CD14-positive monocyte (primary cell): ENCODE measurements around the gene HARBI1. TPM values are rescaled to one million over a fixed set of nuclear protein-coding genes. Genes with fewer than 3 reads are reported as not detected.

ENCODE experiments used
- DNase-seq, 3 donors: peaks; one replicate each; pipeline ENCODE4 v3.0.0-alpha.2; 2011 to 2022
- H2AFZ ChIP-seq: 2 replicates; pipeline ENCODE4 v1.6.0; 2012; ENCODE audit warnings: mild to moderate bottlenecking, low read depth, low read length, inconsistent platforms; ENCODE audit not compliant: insufficient read depth, poor library complexity, severe bottlenecking
- H3K27ac ChIP-seq, 2 donors: 1 replicate in 1 of 2; 2 replicates in 1 of 2; pipeline ENCODE4 v1.5.1; 2012 to 2013; ENCODE audit warnings: low read length in 2 of 2, control low read depth in 1 of 2, inconsistent platforms in 1 of 2, low read depth in 1 of 2, mild to moderate bottlenecking in 1 of 2
- H3K27me3 ChIP-seq, 2 donors: one replicate each; pipeline versions ENCODE4 v1.6.0 to v1.6.1; 2011 to 2013; ENCODE audit warnings: low read length in 2 of 2; ENCODE audit not compliant: control insufficient read depth in 2 of 2, insufficient read depth in 2 of 2
- H3K36me3 ChIP-seq, 2 donors: replicated peaks in 1 of 2; 1 replicate in 1 of 2; 2 replicates in 1 of 2; pipeline versions ENCODE4 v1.5.1 to v1.6.1; 2012 to 2013; ENCODE audit warnings: low read length in 2 of 2, control low read depth in 1 of 2, inconsistent platforms in 1 of 2, mild to moderate bottlenecking in 1 of 2; ENCODE audit not compliant: insufficient read depth in 2 of 2, control insufficient read depth in 1 of 2
- H3K4me1 ChIP-seq, 2 donors: 1 replicate in 1 of 2; 2 replicates in 1 of 2; pipeline versions ENCODE4 v1.5.1 to v1.6.1; 2012 to 2013; ENCODE audit warnings: low read length in 2 of 2, control low read depth in 1 of 2, inconsistent platforms in 1 of 2, mild to moderate bottlenecking in 1 of 2, moderate library complexity in 1 of 2; ENCODE audit not compliant: insufficient read depth in 2 of 2, control insufficient read depth in 1 of 2
- H3K4me2 ChIP-seq: replicated peaks from 2 replicates; pipeline ENCODE3; 2012; ENCODE audit warnings: low read length, moderate library complexity, mild to moderate bottlenecking; ENCODE audit not compliant: poor library complexity, severe bottlenecking; ENCODE audit errors: extremely low read depth
- H3K4me3 ChIP-seq, 3 experiments: fragments of 200-600 bp in 1 of 3; sonication (generic) in 1 of 3; replicated peaks in 1 of 3; 1 replicate in 2 of 3; 2 replicates in 1 of 3; pipeline ENCODE4 v1.5.1; 2011 to 2013; ENCODE audit warnings: low read length in 3 of 3, mild to moderate bottlenecking in 3 of 3, control low read depth in 2 of 3, low read depth in 2 of 3, inconsistent platforms in 1 of 3, moderate library complexity in 1 of 3
- H3K79me2 ChIP-seq: 2 replicates; pipeline ENCODE4 v1.6.0; 2012; ENCODE audit warnings: mild to moderate bottlenecking, control low read depth, inconsistent platforms, low read length, moderate library complexity; ENCODE audit not compliant: insufficient read depth
- H3K9ac ChIP-seq: 2 replicates; pipeline ENCODE4 v1.6.0; 2017; ENCODE audit warnings: low read length, mild to moderate bottlenecking; ENCODE audit not compliant: insufficient read depth, poor library complexity, severe bottlenecking
- H3K9me3 ChIP-seq, 2 donors: replicated peaks in 1 of 2; 1 replicate in 1 of 2; 2 replicates in 1 of 2; pipeline versions ENCODE4 v1.5.1 to v1.6.1; 2012 to 2013; ENCODE audit warnings: low read length in 2 of 2, control low read depth in 1 of 2; ENCODE audit not compliant: control insufficient read depth in 1 of 2, insufficient read depth in 1 of 2
- H4K20me1 ChIP-seq: 2 replicates; pipeline ENCODE4 v1.6.0; 2012; ENCODE audit warnings: mild to moderate bottlenecking, low read length, control low read depth, moderate library complexity; ENCODE audit not compliant: insufficient read depth
- H3K27ac Mint-ChIP-seq, 7 donors: one replicate each; pipeline ENCODE4 v1.8.0; 2020; ENCODE audit warnings: mild to moderate bottlenecking in 7 of 7, mixed read lengths in 7 of 7, moderate library complexity in 6 of 7, inconsistent platforms in 2 of 7
- H3K27me3 Mint-ChIP-seq, 3 donors: one replicate each; pipeline ENCODE4 v1.8.0; 2021 to 2022; ENCODE audit warnings: low read depth in 3 of 3, mild to moderate bottlenecking in 3 of 3, mixed read lengths in 3 of 3, moderate library complexity in 3 of 3, inconsistent platforms in 1 of 3
- H3K36me3 Mint-ChIP-seq, 2 donors: one replicate each; pipeline ENCODE4 v1.8.0; 2020; ENCODE audit warnings: mixed read lengths in 2 of 2, inconsistent platforms in 1 of 2, mild to moderate bottlenecking in 1 of 2
- H3K4me1 Mint-ChIP-seq: one replicate; pipeline ENCODE4 v1.8.0; 2020; ENCODE audit warnings: mild to moderate bottlenecking, mixed read lengths
- H3K4me3 Mint-ChIP-seq, 2 donors: one replicate each; pipeline ENCODE4 v1.8.0; 2020; ENCODE audit warnings: mild to moderate bottlenecking in 2 of 2, mixed read lengths in 2 of 2, moderate library complexity in 1 of 2
- H3K9me3 Mint-ChIP-seq, 7 donors: one replicate each; pipeline ENCODE4 v1.8.0; 2020 to 2022; ENCODE audit warnings: mixed read lengths in 7 of 7, mild to moderate bottlenecking in 6 of 7, moderate library complexity in 6 of 7, inconsistent platforms in 2 of 7
- CTCF ChIP-seq: fragments of 200-600 bp; IDR thresholded peaks from one replicate; pipeline ENCODE4 v1.8.0; 2022; ENCODE audit warnings: antibody characterized with exemption, mild to moderate bottlenecking
- WGBS: methylation state at CpG from one replicate; pipeline ENCODE4 v1.1.5; 2013; ENCODE audit warnings: missing lambda C conversion rate; ENCODE audit not compliant: insufficient coverage; 5-methylcytosine and 5-hydroxymethylcytosine counted together
- intact Hi-C, 2 donors: fragments of 100-400 bp; cut with micrococcal nuclease; formaldehyde crosslinking; loops; one replicate each; pipeline versions ENCODE4 v1.15.0 to v1.15.1; 2023
- polyA plus RNA-seq, 3 donors: library from polyadenylated mRNA; depleted of rRNA in 1 of 3; unstranded in 2 of 3; stranded (reverse) in 1 of 3; fragments of 300-500 nt in 2 of 3; fragments of >200 nt in 1 of 3; fragmentation: Illumina TruSeq in 2 of 3; gene quantifications; 1 replicate in 2 of 3; 2 replicates in 1 of 3; pipeline ENCODE4 v1.2.3, GENCODE V29; 2012 to 2021

The HARBI1 gene
- polyA plus RNA-seq, 3 donors, result 2.1 to 4.4 (median 2.1) TPM

- Histone ChIP-seq H3K27me3 (no peaks in the 10 kb centered on the region), H3K4me3 (no peak overlapping the region), H3K9me3 (no peaks in the 10 kb centered on the region), H2AFZ (no peak overlapping the region), H4K20me1 (peaks cover 31% of the 10 kb centered on the region), H3K79me2 (peaks cover 75% of the 10 kb centered on the region), H3K4me1 (peaks cover 17 to 25% of the 10 kb centered on the region in 2 donors), H3K36me3 (peaks cover 24 to 32% of the 10 kb centered on the region in 2 donors), H3K27ac (peak overlapping the region in 1 of 2 donors; percentile 41), H3K4me2 (peak overlapping the region; percentile 87), H3K9ac (no peak overlapping the region)
- DNase-seq, result no peak
- H3K4me3 Mint-ChIP-seq, result no peak overlapping the region
- peaks cover 20 to 38% of the 10 kb centered on the region in 2 donors for H3K36me3 Mint-ChIP-seq
- no peak for TF ChIP-seq CTCF
- 89% methylated on average over 5 of the region's 6 CpGs for WGBS
- H3K27ac Mint-ChIP-seq, result peak overlapping the region in 4 of 7 donors; percentile 18 to 81 (median 34)
- H3K9me3 Mint-ChIP-seq, result no peaks in the 10 kb centered on the region
- H3K4me1 Mint-ChIP-seq, result peaks cover 26% of the 10 kb centered on the region
- intact Hi-C loops, result loop anchor here (5.0 to 10.0 kb wide), 4 partner anchors 83 to 704 kb away; partner anchors contain the start of genes ARFGAP2 (in 1 of the 2), ARHGAP1 (in 1 of the 2), MDK (in 1 of the 2) and PEX16 (in 1 of the 2)
- H3K27me3 Mint-ChIP-seq, result no peaks in the 10 kb centered on the region
These were observed 1.8 kb upstream of the HARBI1 start for GRCh38 chr11:46618837-46619236.

- Histone ChIP-seq H3K9ac (peak overlapping the region; percentile 99), H3K4me1 (peaks cover 17 to 25% of the 10 kb centered on the region in 2 donors), H3K4me2 (peak overlapping the region; percentile 87), H2AFZ (peak overlapping the region; percentile 90), H3K79me2 (peaks cover 70% of the 10 kb centered on the region), H3K27ac (peak overlapping the region; percentile 92 to 99), H3K4me3 (peak overlapping the region; percentile 75 to 96 (median 95)), H4K20me1 (peaks cover 23% of the 10 kb centered on the region), H3K36me3 (peaks cover 23 to 24% of the 10 kb centered on the region in 2 donors), H3K9me3 (no peaks in the 10 kb centered on the region), H3K27me3 (no peaks in the 10 kb centered on the region)
- no peak for DNase-seq
- Mint-ChIP-seq H3K36me3 (peaks cover 19 to 31% of the 10 kb centered on the region in 2 donors), H3K27me3 (no peaks in the 10 kb centered on the region), H3K9me3 (no peaks in the 10 kb centered on the region), H3K27ac (peak overlapping the region; percentile 98 to 100 (median 99)), H3K4me3 (peak overlapping the region; percentile 93 to 99), H3K4me1 (peaks cover 26% of the 10 kb centered on the region)
- WGBS, result 13% methylated on average over 1 of the region's 9 CpGs
- peak; percentile 21 for TF ChIP-seq CTCF
- intact Hi-C loops, result loop anchor here (5.0 to 10.0 kb wide), 4 partner anchors 84 to 703 kb away; partner anchors contain the start of genes ARFGAP2 (in 1 of the 2), ARHGAP1 (in 1 of the 2), MDK (in 1 of the 2) and PEX16 (in 1 of the 2)
These were observed 916 bp upstream of the HARBI1 start for GRCh38 chr11:46617972-46618314.
